H1 (cell line): ENCODE results near the gene ZC3H12C. TPM values are rescaled to one million over a fixed set of nuclear protein-coding genes. Genes with fewer than 3 reads are reported as not detected.

Experiments used
- CTCF ChIA-PET: fragments of 300-600 bp; sonication (Branson Sonifier 250); formaldehyde crosslinking; loops from one replicate; lab custom pipeline; 2021; ENCODE audit not compliant: partially characterized antibody; lab: Charles Lee
- POLR2A ChIA-PET: fragments of 300-600 bp; sonication (Branson Sonifier 250); formaldehyde crosslinking; loops from one replicate; lab custom pipeline; 2021; ENCODE audit warnings: inconsistent platforms; ENCODE audit not compliant: partially characterized antibody; lab: Charles Lee
- DNase-seq, 2 experiments: peaks; one replicate each; pipeline versions ENCODE4 v3.0.0 to v3.0.0-alpha.2; 2010 to 2022; ENCODE audit warnings: low spot score in 2 of 2, low read depth in 1 of 2, mixed read lengths in 1 of 2
- FAIRE-seq: peaks from 2 replicates; lab custom pipeline; 2011; peaks lifted over from hg19 to GRCh38; lab: Jason Lieb, UNC
- H2AFZ ChIP-seq: 2 replicates; pipeline ENCODE4 v1.8.1; 2012; ENCODE audit warnings: low read length, inconsistent platforms
- H2AK5ac ChIP-seq: 2 replicates; pipeline ENCODE4 v1.6.1; 2013; ENCODE audit warnings: low read depth, low read length
- H2BK120ac ChIP-seq: replicated peaks from 2 replicates; pipeline ENCODE3; 2013; ENCODE audit warnings: low read depth, low read length, inconsistent platforms
- H2BK12ac ChIP-seq: 2 replicates; pipeline ENCODE4 v1.6.1; 2013; ENCODE audit warnings: low read depth, low read length
- H2BK15ac ChIP-seq: 2 replicates; pipeline ENCODE4 v1.6.1; 2013; ENCODE audit warnings: low read length
- H2BK20ac ChIP-seq: 2 replicates; pipeline ENCODE4 v1.6.1; 2013; ENCODE audit warnings: low read length
- H2BK5ac ChIP-seq: 2 replicates; pipeline ENCODE4 v1.6.1; 2013; ENCODE audit warnings: low read depth, low read length
- H3K14ac ChIP-seq: 2 replicates; pipeline ENCODE4 v1.6.1; 2013; ENCODE audit warnings: inconsistent platforms; ENCODE audit not compliant: insufficient read length
- H3K18ac ChIP-seq: 2 replicates; pipeline ENCODE4 v1.6.1; 2013; ENCODE audit warnings: low read length; ENCODE audit errors: extremely low read depth
- H3K23ac ChIP-seq: 2 replicates; pipeline ENCODE4 v1.6.1; 2013; ENCODE audit warnings: inconsistent platforms; ENCODE audit not compliant: insufficient read length
- H3K23me2 ChIP-seq: 2 replicates; pipeline ENCODE4 v1.6.1; 2013; ENCODE audit warnings: low read depth, low read length
- H3K27ac ChIP-seq: 2 replicates; pipeline ENCODE4 v1.6.1; 2011; ENCODE audit warnings: low read depth, low read length, inconsistent platforms
- H3K27me3 ChIP-seq, 4 experiments: replicated peaks in 1 of 4; 1 replicate in 1 of 4; 2 replicates in 3 of 4; pipeline versions ENCODE4 v1.6.1 to v1.8.1; 2011 to 2013; ENCODE audit warnings: low read length in 3 of 4, mild to moderate bottlenecking in 3 of 4, inconsistent platforms in 2 of 4, mixed read lengths in 2 of 4, moderate library complexity in 1 of 4; ENCODE audit not compliant: control insufficient read depth in 3 of 4, insufficient read depth in 3 of 4; ENCODE audit errors: extremely low read depth in 1 of 4
- H3K36me3 ChIP-seq, 4 experiments: 2 replicates each; pipeline versions ENCODE4 v1.6.1 to v1.8.1; 2011 to 2013; ENCODE audit warnings: mild to moderate bottlenecking in 4 of 4, low read length in 3 of 4, moderate library complexity in 2 of 4, control low read depth in 1 of 4, inconsistent platforms in 1 of 4; ENCODE audit not compliant: insufficient read depth in 4 of 4, control insufficient read depth in 2 of 4
- H3K4ac ChIP-seq: replicated peaks from 2 replicates; pipeline ENCODE3; 2013; ENCODE audit warnings: low read length, low read depth, mixed read lengths, inconsistent platforms; ENCODE audit not compliant: insufficient read length
- H3K4me1 ChIP-seq, 4 experiments: replicated peaks in 1 of 4; 1 replicate in 1 of 4; 2 replicates in 3 of 4; pipeline versions ENCODE4 v1.6.1 to v1.8.1; 2011 to 2013; ENCODE audit warnings: low read length in 3 of 4, inconsistent platforms in 2 of 4, mixed read lengths in 1 of 4; ENCODE audit not compliant: insufficient read depth in 4 of 4, control insufficient read depth in 3 of 4
- H3K4me2 ChIP-seq, 2 experiments: 2 replicates each; pipeline versions ENCODE4 v1.6.1 to v1.8.1; 2011 to 2013; ENCODE audit warnings: low read depth in 2 of 2, low read length in 2 of 2, control low read depth in 1 of 2, inconsistent platforms in 1 of 2, mild to moderate bottlenecking in 1 of 2; ENCODE audit not compliant: insufficient read depth in 1 of 2
- H3K4me3 ChIP-seq, 4 experiments: fragments of 200-600, 300-600 bp in 1 of 4; sonication (generic), shearing (Covaris generic), sonication (Bioruptor Twin) in 1 of 4; 2 replicates each; pipeline versions ENCODE4 v1.5.1 to v1.8.1; 2011 to 2016; ENCODE audit warnings: low read length in 4 of 4, low read depth in 3 of 4, control low read depth in 2 of 4, inconsistent platforms in 2 of 4, mild to moderate bottlenecking in 2 of 4, mixed read lengths in 1 of 4, moderate library complexity in 1 of 4; ENCODE audit not compliant: insufficient read depth in 2 of 4; ENCODE audit errors: extremely low read depth in 1 of 4
- H3K56ac ChIP-seq: replicated peaks from 2 replicates; pipeline ENCODE3; 2013; ENCODE audit warnings: low read depth, mild to moderate bottlenecking, mixed read lengths, low read length, inconsistent platforms; ENCODE audit not compliant: insufficient read length
- H3K79me1 ChIP-seq: 2 replicates; pipeline ENCODE4 v1.6.1; 2013; ENCODE audit warnings: low read depth, low read length, control low read depth
- H3K79me2 ChIP-seq, 2 experiments: 2 replicates each; pipeline versions ENCODE4 v1.6.1 to v1.8.1; 2012 to 2013; ENCODE audit warnings: low read length in 2 of 2, mild to moderate bottlenecking in 2 of 2, inconsistent platforms in 1 of 2; ENCODE audit not compliant: insufficient read depth in 2 of 2, control insufficient read depth in 1 of 2
- H3K9ac ChIP-seq, 4 experiments: replicated peaks in 1 of 4; 1 replicate in 1 of 4; 2 replicates in 3 of 4; pipeline versions ENCODE4 v1.6.1 to v1.8.1; 2011 to 2013; ENCODE audit warnings: low read depth in 3 of 4, low read length in 3 of 4, control low read depth in 2 of 4, mild to moderate bottlenecking in 2 of 4, moderate library complexity in 2 of 4, inconsistent platforms in 1 of 4; ENCODE audit errors: extremely low read depth in 1 of 4
- H3K9me3 ChIP-seq, 2 experiments: 2 replicates each; pipeline versions ENCODE4 v1.6.1 to v1.8.1; 2012 to 2013; ENCODE audit warnings: mild to moderate bottlenecking in 2 of 2, moderate library complexity in 2 of 2, control low read depth in 1 of 2, inconsistent platforms in 1 of 2, low read depth in 1 of 2, low read length in 1 of 2, mixed read lengths in 1 of 2; ENCODE audit not compliant: insufficient read depth in 2 of 2
- H4K20me1 ChIP-seq, 2 experiments: replicated peaks in 1 of 2; 2 replicates each; pipeline versions ENCODE3 to v1.8.1; 2011 to 2013; ENCODE audit warnings: inconsistent platforms in 2 of 2, low read length in 2 of 2, mild to moderate bottlenecking in 1 of 2; ENCODE audit not compliant: insufficient read depth in 2 of 2, control insufficient read depth in 1 of 2
- H4K5ac ChIP-seq: 2 replicates; pipeline ENCODE4 v1.6.1; 2013; ENCODE audit warnings: low read length, low read depth, mixed read lengths, inconsistent platforms; ENCODE audit not compliant: insufficient read length
- H4K8ac ChIP-seq: 2 replicates; pipeline ENCODE4 v1.8.0; 2013; ENCODE audit warnings: mild to moderate bottlenecking, moderate library complexity, low read length, inconsistent platforms; ENCODE audit not compliant: insufficient read depth; ENCODE audit errors: extremely low read depth
- H4K91ac ChIP-seq: replicated peaks from 2 replicates; pipeline ENCODE3; 2013; ENCODE audit warnings: low read length, mixed read lengths, inconsistent platforms; ENCODE audit not compliant: insufficient read length
- ASH2L ChIP-seq: fragments of 200-600, 300-600 bp; sonication (generic); IDR thresholded peaks from one replicate; pipeline ENCODE4 v1.7.1; 2017; ENCODE audit warnings: low read length
- BCL11A ChIP-seq, 2 experiments: IDR thresholded peaks; one replicate each; pipeline ENCODE4 v1.6.1; 2011; ENCODE audit warnings: low read depth in 2 of 2, low read length in 2 of 2, mild to moderate bottlenecking in 2 of 2
- POLR2AphosphoS5 ChIP-seq: IDR thresholded peaks from 2 replicates; pipeline ENCODE4 v1.6.1; 2011; ENCODE audit warnings: low read depth, low read length
- SIRT6 ChIP-seq: IDR thresholded peaks from one replicate; pipeline ENCODE4 v1.7.1; 2012; ENCODE audit warnings: low read length, inconsistent platforms
- SP2 ChIP-seq: IDR thresholded peaks from 2 replicates; pipeline ENCODE4 v1.6.1; 2012; ENCODE audit warnings: mild to moderate bottlenecking, low read length, inconsistent platforms
- WGBS, 2 experiments: shearing (Covaris generic) in 1 of 2; methylation state at CpG; one replicate each; pipeline versions ENCODE4 v1.1.6 to v1.1.7; 2013 to 2015; ENCODE audit warnings: low lambda C conversion rate in 2 of 2, mixed read lengths in 2 of 2, inconsistent platforms in 1 of 2, low coverage in 1 of 2, missing lambda C conversion rate in 1 of 2; ENCODE audit not compliant: insufficient replicate concordance in 2 of 2, insufficient coverage in 1 of 2, insufficient read length in 1 of 2; ENCODE audit errors: extremely low coverage in 1 of 2, missing lambda C conversion rate in 1 of 2; 5-methylcytosine and 5-hydroxymethylcytosine counted together
- long read RNA-seq, 2 experiments: library from RNA in 1 of 2; library from capped mRNA in 1 of 2; stranded (forward); transcript quantifications; one replicate each; pipeline ENCODE4 v2.0.0, GENCODE V29; 2021; ENCODE audit warnings: inconsistent platforms in 1 of 2
- polyA minus RNA-seq, 3 experiments: library from RNA; depleted of rRNA, polyadenylated mRNA; stranded (reverse); fragments of >200 nt; gene quantifications; 1 replicate in 2 of 3; 2 replicates in 1 of 3; pipeline ENCODE4 v1.2.3, GENCODE V29; 2011
- polyA plus RNA-seq, 7 experiments: library from polyadenylated mRNA; depleted of rRNA in 3 of 7; stranded (reverse) in 5 of 7; unstranded in 2 of 7; fragments of >200 nt in 5 of 7; fragments of 200-250 nt in 2 of 7; gene quantifications; 1 replicate in 5 of 7; 2 replicates in 1 of 7; 4 replicates in 1 of 7; pipeline versions ENCODE4 v1.2.1 to v1.2.3, GENCODE V29; 2011 to 2013; ENCODE audit warnings: missing spikeins in 2 of 7, mixed read lengths in 2 of 7
- total RNA-seq: library from RNA; stranded (reverse); fragmentation: NEBNext Ultra II Directional; extraction: Animal tissue kit (Norgen Biotek cat#: 25700); gene quantifications from 2 replicates; pipeline ENCODE4 v1.2.1, GENCODE V29; 2021
- TF ChIP-seq, protein P1 (sequence below), 3 experiments: IDR thresholded peaks; 1 replicate in 2 of 3; 2 replicates in 1 of 3; pipeline versions ENCODE4 v1.5.1 to v1.6.1; 2011; ENCODE audit warnings: low read length in 3 of 3, mild to moderate bottlenecking in 3 of 3, inconsistent platforms in 2 of 3, low read depth in 1 of 3, moderate library complexity in 1 of 3; ENCODE audit not compliant: insufficient read depth in 1 of 3; ENCODE audit errors: control extremely low read depth in 1 of 3

Gene ZC3H12C
- 2.7 and 2.9 TPM in 2 replicates for total RNA-seq
- 2.0 TPM in 2 replicates for polyA plus RNA-seq (2011; rRNA removed)
- 1.3 TPM for polyA plus RNA-seq (2011; cell fraction: cytosol; rRNA removed)
- polyA plus RNA-seq (2011; cell fraction: nucleus; rRNA removed) = 5.1 TPM
- polyA plus RNA-seq (2012, experiment 1 of 2) = 1.6 to 2.9 TPM (median 2.4 TPM) in 4 replicates
- 0.16 TPM for polyA plus RNA-seq (2012, experiment 2 of 2)
- polyA plus RNA-seq (2013, experiment 1 of 2) = 0.81 TPM
- 0.63 TPM for polyA plus RNA-seq (2013, experiment 2 of 2)
- polyA minus RNA-seq (2011; rRNA and poly(A)+ RNA removed) = 6.3 and 12.1 TPM in 2 replicates
- polyA minus RNA-seq (2011; cell fraction: cytosol; rRNA and poly(A)+ RNA removed) = 1.6 TPM
- 11.6 TPM for polyA minus RNA-seq (2011; cell fraction: nucleus; rRNA and poly(A)+ RNA removed)
- long read RNA-seq, experiment 1, partial matches to known transcripts = 0 of 1 reads
- long read RNA-seq, experiment 1, other reads (novel, unspliced or antisense) = 1 of 1 reads
- long read RNA-seq, experiment 2 = 0 reads

DNA sequence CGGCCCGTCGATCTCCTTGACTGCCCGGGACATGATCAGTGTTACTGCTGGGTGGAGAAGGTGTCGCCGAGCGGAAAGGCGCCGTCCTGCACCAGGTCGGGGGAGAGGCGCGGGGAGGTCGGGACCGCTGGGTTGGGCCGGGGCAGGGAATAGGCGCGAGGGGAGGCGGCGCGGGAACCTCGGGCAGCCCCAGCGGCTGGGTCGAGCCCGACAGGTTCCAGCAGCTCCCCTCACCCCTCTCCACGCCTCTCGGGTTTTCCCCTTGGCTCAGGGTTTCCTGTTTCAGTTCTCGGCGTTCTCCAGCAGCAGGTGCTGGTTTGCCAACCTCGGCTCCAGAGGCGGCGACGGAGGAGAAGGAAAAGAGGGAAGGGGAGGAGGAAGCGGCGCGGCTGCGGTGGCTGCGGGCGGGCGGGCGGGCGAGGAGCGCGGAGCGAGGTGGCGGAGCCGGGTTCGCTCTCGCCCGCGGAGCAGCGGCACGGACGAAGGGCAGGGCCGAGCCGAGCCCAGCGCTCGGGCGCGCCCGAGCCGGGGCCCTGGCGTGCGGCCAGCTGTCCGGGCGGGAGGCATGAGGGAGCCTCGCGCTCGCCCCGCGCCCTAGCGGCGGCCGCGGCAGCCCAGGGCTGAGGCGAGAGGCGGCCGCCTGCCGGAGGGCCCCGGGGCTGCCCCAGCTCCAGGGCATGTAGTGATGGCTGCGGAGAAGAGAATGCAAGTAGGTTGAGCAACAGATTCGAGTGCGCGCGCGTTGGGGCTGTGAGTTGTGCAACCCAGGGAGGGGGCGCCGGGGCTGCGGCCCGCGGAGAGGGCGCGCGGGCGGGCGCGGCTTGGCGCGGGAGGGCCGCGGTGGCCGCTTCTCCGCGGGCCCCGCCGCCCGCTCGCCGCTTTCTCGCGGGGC lies at the start of gene ZC3H12C:
Gene ZC3H12C (plus strand): TSS at position 878 of the 892 bp plus-strand sequence. CDS start 20 bp downstream, outside the sequence.
- Histone ChIP-seq H3K4me2 (peak within 1 kb of the TSS; percentile 68 to 93), H3K36me3 (no peaks in the 10 kb centered on the region), H3K4me1 (peaks cover 0 to 7% (median 2%) of the 10 kb centered on the region in 4 experiments; a peak in 4 of 7 replicates), H2BK15ac (peak within 1 kb of the TSS; percentile 21; the same call in 1 of the 2 replicates), H4K8ac (peak within 1 kb of the TSS; percentile 93), H2BK5ac (no peak within 1 kb of the TSS; the same call in 1 of the 2 replicates), H2BK20ac (no peak within 1 kb of the TSS), H2BK120ac (no peak within 1 kb of the TSS), H3K18ac (peak within 1 kb of the TSS; percentile 64), H3K27ac (peak within 1 kb of the TSS; percentile 50; the same call in 1 of the 2 replicates), H4K91ac (peak within 1 kb of the TSS; percentile 18), H2AK5ac (no peak within 1 kb of the TSS), H3K23me2 (peaks cover 7% of the 10 kb centered on the region; the same call in 1 of the 2 replicates), H3K79me1 (no peaks in the 10 kb centered on the region), H4K20me1 (peaks cover 2 to 3% of the 10 kb centered on the region in 2 experiments), H4K5ac (peak within 1 kb of the TSS; percentile 57), H3K56ac (peak within 1 kb of the TSS; percentile 17), H3K27me3 (peaks cover 0 to 10% (median 2%) of the 10 kb centered on the region in 4 experiments; a peak in 2 of 7 replicates), H3K9ac (peak within 1 kb of the TSS; percentile 60 to 90 (median 72)), H2BK12ac (no peak within 1 kb of the TSS), H3K14ac (no peak within 1 kb of the TSS), H3K4ac (no peak within 1 kb of the TSS), H3K9me3 (no peaks in the 10 kb centered on the region), H3K23ac (no peak within 1 kb of the TSS), H2AFZ (peak within 1 kb of the TSS; percentile 97), H3K79me2 (peaks cover 0 to 41% of the 10 kb centered on the region in 2 experiments; a peak in 2 of 4 replicates), H3K4me3 (peak within 1 kb of the TSS; percentile 75 to 95 (median 84))
- no peak for FAIRE-seq
- ChIA-PET POLR2A (interaction anchor here (0.9 to 2.7 kb wide), 5 partner anchors 10 to 132 kb away, joined by 3 to 7 read pairs (median 5); no protein-coding TSS in a partner anchor), CTCF (interaction anchor here (0.7 to 2.7 kb wide), 5 partner anchors 10 to 151 kb away, joined by 3 to 9 read pairs (median 4); no protein-coding TSS in a partner anchor)
- 1% methylated on average over 61 of the region's 110 CpGs; no CpG with 5 or more reads in 1 of the 2 experiments for WGBS, 2 experiments
- peak; percentile 72 to 81 for DNase-seq
- TF ChIP-seq SP2 (no peak), ASH2L (peak; percentile 70), SIRT6 (no peak), BCL11A (IDR thresholded peaks at IDR 0.05; ENCODE audit: low read depth in 2 of 2, low read length in 2 of 2) (no peak), POLR2AphosphoS5 (peak; percentile 73)
- TF ChIP-seq, protein P1, sequence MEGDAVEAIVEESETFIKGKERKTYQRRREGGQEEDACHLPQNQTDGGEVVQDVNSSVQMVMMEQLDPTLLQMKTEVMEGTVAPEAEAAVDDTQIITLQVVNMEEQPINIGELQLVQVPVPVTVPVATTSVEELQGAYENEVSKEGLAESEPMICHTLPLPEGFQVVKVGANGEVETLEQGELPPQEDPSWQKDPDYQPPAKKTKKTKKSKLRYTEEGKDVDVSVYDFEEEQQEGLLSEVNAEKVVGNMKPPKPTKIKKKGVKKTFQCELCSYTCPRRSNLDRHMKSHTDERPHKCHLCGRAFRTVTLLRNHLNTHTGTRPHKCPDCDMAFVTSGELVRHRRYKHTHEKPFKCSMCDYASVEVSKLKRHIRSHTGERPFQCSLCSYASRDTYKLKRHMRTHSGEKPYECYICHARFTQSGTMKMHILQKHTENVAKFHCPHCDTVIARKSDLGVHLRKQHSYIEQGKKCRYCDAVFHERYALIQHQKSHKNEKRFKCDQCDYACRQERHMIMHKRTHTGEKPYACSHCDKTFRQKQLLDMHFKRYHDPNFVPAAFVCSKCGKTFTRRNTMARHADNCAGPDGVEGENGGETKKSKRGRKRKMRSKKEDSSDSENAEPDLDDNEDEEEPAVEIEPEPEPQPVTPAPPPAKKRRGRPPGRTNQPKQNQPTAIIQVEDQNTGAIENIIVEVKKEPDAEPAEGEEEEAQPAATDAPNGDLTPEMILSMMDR (IDR thresholded peaks at IDR 0.05; ENCODE audit: control extremely low read depth in 1 of 3, insufficient read depth in 1 of 3, low read depth in 1 of 3, low read length in 3 of 3) = peak; percentile 43 to 95 (median 53)
